ENCODE measurements around the gene SIGLEC8. TPM values are rescaled to one million over a fixed set of nuclear protein-coding genes. Genes with fewer than 3 reads are reported as not detected.

The SIGLEC8 gene
- total RNA-seq, 1 donor: not detected

DNA sequence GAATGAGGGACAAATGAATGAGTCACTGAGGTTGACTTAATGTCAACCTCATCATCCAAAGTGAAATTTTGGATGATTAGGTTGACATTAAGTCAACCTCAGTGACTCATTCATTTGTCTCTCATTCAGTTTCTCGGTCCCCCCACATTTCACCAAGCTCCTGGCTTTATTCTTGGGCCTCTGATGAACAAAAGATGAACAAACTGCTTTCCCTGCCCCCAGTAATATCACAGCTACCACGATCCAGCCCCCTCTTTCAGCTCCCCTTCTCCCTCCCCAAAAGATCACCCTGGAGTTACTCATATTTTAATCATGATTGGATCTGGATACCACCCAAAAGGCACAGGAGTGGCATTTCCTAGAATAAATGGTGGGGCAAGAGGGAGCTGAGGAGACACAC, 30.9 kb upstream of the SIGLEC8 start:
- TF ChIP-seq, protein P1, sequence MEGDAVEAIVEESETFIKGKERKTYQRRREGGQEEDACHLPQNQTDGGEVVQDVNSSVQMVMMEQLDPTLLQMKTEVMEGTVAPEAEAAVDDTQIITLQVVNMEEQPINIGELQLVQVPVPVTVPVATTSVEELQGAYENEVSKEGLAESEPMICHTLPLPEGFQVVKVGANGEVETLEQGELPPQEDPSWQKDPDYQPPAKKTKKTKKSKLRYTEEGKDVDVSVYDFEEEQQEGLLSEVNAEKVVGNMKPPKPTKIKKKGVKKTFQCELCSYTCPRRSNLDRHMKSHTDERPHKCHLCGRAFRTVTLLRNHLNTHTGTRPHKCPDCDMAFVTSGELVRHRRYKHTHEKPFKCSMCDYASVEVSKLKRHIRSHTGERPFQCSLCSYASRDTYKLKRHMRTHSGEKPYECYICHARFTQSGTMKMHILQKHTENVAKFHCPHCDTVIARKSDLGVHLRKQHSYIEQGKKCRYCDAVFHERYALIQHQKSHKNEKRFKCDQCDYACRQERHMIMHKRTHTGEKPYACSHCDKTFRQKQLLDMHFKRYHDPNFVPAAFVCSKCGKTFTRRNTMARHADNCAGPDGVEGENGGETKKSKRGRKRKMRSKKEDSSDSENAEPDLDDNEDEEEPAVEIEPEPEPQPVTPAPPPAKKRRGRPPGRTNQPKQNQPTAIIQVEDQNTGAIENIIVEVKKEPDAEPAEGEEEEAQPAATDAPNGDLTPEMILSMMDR (IDR thresholded peaks at IDR 0.05; ENCODE audit: extremely low read depth, low read depth, low read length): no peak
- H3K4me2 ChIP-seq (ENCODE audit: insufficient read depth, low read length): no peak overlapping the region
- H3K4me1 ChIP-seq (ENCODE audit: insufficient read depth, low read length): no peaks in the 10 kb centered on the region
- H3K36me3 ChIP-seq (ENCODE audit: insufficient read depth, low read length): no peaks in the 10 kb centered on the region
- no peak for DNase-seq (ENCODE audit: insufficient read length, low spot score, missing footprints)
- H2AFZ ChIP-seq (ENCODE audit: low read length): no peak overlapping the region
- H4K20me1 ChIP-seq (ENCODE audit: insufficient read depth, low read length): no peaks in the 10 kb centered on the region
- H3K9me3 ChIP-seq (ENCODE audit: low read depth, low read length): no peaks in the 10 kb centered on the region
- no peaks in the 10 kb centered on the region for H3K27me3 ChIP-seq (ENCODE audit: insufficient read depth, low read length)
- H3K79me2 ChIP-seq (ENCODE audit: insufficient read depth, low read length): no peaks in the 10 kb centered on the region
- no peak overlapping the region for H3K4me3 ChIP-seq (ENCODE audit: insufficient read depth, low read length)
- no peak overlapping the region for H3K27ac ChIP-seq (ENCODE audit: low read depth, low read length)

GRCh38 chr19:51488491-51488890, 30.2 kb upstream of the SIGLEC8 start:
- no peak overlapping the region for H3K4me2 ChIP-seq (ENCODE audit: insufficient read depth, low read length)
- no peak overlapping the region for H3K4me3 ChIP-seq (ENCODE audit: insufficient read depth, low read length)
- H3K27me3 ChIP-seq (ENCODE audit: insufficient read depth, low read length): no peaks in the 10 kb centered on the region
- H3K36me3 ChIP-seq (ENCODE audit: insufficient read depth, low read length): no peaks in the 10 kb centered on the region
- H3K4me1 ChIP-seq (ENCODE audit: insufficient read depth, low read length): no peaks in the 10 kb centered on the region
- H3K27ac ChIP-seq (ENCODE audit: low read depth, low read length): no peak overlapping the region
- TF ChIP-seq, protein P1 (IDR thresholded peaks at IDR 0.05; ENCODE audit: extremely low read depth, low read depth, low read length): no peak
- no peak overlapping the region for H2AFZ ChIP-seq (ENCODE audit: low read length)
- no peaks in the 10 kb centered on the region for H3K9me3 ChIP-seq (ENCODE audit: low read depth, low read length)
- H4K20me1 ChIP-seq (ENCODE audit: insufficient read depth, low read length): no peaks in the 10 kb centered on the region
- no peak for DNase-seq (ENCODE audit: insufficient read length, low spot score, missing footprints)
- no peaks in the 10 kb centered on the region for H3K79me2 ChIP-seq (ENCODE audit: insufficient read depth, low read length)

DNA sequence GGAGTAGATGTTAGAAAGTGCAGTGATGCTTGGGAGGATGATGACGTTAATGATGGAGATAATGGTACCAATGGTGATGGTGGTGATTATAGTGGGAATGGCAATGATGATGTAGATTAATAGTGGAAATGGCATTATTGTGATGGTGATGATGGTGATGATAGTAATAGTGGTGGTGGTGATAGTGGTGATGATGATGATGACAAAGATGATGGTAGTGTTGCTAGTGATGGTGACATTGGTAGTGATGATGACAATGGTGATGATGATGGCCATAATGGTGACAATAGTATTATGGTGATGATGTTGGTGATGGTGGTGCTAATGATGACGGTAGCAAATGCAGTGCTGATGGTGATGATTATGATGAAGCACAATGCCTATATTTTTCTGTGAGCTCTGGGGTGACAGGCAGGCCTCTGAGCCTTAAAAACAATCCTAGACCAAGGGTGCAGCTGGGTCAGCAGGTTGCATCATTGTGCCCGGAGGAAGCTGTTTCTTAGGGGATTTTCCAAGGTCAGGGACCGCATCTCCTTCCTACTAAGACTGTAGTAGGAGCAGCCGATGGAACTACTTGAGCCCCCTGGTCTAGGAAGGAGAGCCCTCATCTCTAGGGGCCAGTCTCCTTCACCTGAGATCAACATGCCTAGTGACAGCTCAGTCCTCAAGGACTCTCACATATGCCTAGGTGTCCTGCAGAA, 27.9 kb upstream of the SIGLEC8 start:
- H4K20me1 ChIP-seq (ENCODE audit: insufficient read depth, low read length): no peaks in the 10 kb centered on the region
- H3K4me3 ChIP-seq (ENCODE audit: insufficient read depth, low read length): no peak overlapping the region
- DNase-seq (ENCODE audit: insufficient read length, low spot score, missing footprints): no peak
- no peak overlapping the region for H2AFZ ChIP-seq (ENCODE audit: low read length)
- no peaks in the 10 kb centered on the region for H3K27me3 ChIP-seq (ENCODE audit: insufficient read depth, low read length)
- H3K4me2 ChIP-seq (ENCODE audit: insufficient read depth, low read length): no peak overlapping the region
- H3K79me2 ChIP-seq (ENCODE audit: insufficient read depth, low read length): no peaks in the 10 kb centered on the region
- no peaks in the 10 kb centered on the region for H3K9me3 ChIP-seq (ENCODE audit: low read depth, low read length)
- TF ChIP-seq, protein P1 (IDR thresholded peaks at IDR 0.05; ENCODE audit: extremely low read depth, low read depth, low read length): no peak
- H3K36me3 ChIP-seq (ENCODE audit: insufficient read depth, low read length): no peaks in the 10 kb centered on the region
- no peak overlapping the region for H3K27ac ChIP-seq (ENCODE audit: low read depth, low read length)
- no peaks in the 10 kb centered on the region for H3K4me1 ChIP-seq (ENCODE audit: insufficient read depth, low read length)

DNA sequence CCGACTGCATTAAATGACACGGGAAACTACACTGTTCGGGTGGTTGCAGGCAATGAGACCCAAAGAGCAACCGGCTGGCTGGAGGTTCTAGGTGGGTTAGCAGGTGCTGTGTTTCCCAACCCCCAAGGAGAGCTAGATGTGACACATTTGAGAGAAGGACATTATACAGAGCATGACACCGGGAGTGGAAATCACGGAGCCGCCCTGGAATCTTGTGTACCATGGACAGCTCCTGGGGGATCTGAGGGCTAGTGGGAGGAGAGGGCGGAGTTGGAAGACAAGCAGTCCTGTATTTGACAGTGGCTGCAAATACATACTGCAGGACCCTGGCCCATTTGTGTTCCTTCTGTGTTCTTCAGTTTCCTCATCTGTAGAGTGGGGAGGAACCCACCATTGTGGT, 22.3 kb upstream of the SIGLEC8 start:
- TF ChIP-seq, protein P1 (IDR thresholded peaks at IDR 0.05; ENCODE audit: extremely low read depth, low read depth, low read length): no peak
- Histone ChIP-seq H3K36me3 (ENCODE audit: insufficient read depth, low read length) (no peaks in the 10 kb centered on the region), H3K27ac (ENCODE audit: low read depth, low read length) (no peak overlapping the region), H3K79me2 (ENCODE audit: insufficient read depth, low read length) (no peaks in the 10 kb centered on the region), H3K4me3 (ENCODE audit: insufficient read depth, low read length) (no peak overlapping the region), H4K20me1 (ENCODE audit: insufficient read depth, low read length) (no peaks in the 10 kb centered on the region), H3K9me3 (ENCODE audit: low read depth, low read length) (no peaks in the 10 kb centered on the region), H2AFZ (ENCODE audit: low read length) (no peak overlapping the region), H3K4me1 (ENCODE audit: insufficient read depth, low read length) (no peaks in the 10 kb centered on the region), H3K4me2 (ENCODE audit: insufficient read depth, low read length) (no peak overlapping the region), H3K27me3 (ENCODE audit: insufficient read depth, low read length) (no peaks in the 10 kb centered on the region)
- DNase-seq (ENCODE audit: insufficient read length, low spot score, missing footprints): no peak

All from osteoblast (primary cell).